HG02588 (cell line): ENCODE results near the gene TTC33.
A peak's percentile ranks its signal among the peaks of the same experiment; 100 is the strongest.
"Not testable (repeated sequence)": the region's sequence is repeated elsewhere in the genome, so short reads cannot be mapped to it uniquely, and the experiment has no call there.

Source experiments
- ATAC-seq: cut with Tn5 transposase; IDR thresholded peaks from one replicate; pipeline ENCODE4 v1.9.1; 2021; ENCODE audit warnings: mild to moderate bottlenecking, moderate library complexity; ENCODE audit not compliant: unreplicated experiment

The TTC33 gene, protein sequence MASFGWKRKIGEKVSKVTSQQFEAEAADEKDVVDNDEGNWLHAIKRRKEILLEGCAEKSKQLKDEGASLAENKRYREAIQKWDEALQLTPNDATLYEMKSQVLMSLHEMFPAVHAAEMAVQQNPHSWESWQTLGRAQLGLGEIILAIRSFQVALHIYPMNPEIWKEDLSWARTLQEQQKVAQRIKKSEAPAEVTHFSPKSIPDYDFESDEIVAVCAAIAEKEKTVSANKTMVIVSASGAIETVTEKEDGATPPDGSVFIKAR

DNA sequence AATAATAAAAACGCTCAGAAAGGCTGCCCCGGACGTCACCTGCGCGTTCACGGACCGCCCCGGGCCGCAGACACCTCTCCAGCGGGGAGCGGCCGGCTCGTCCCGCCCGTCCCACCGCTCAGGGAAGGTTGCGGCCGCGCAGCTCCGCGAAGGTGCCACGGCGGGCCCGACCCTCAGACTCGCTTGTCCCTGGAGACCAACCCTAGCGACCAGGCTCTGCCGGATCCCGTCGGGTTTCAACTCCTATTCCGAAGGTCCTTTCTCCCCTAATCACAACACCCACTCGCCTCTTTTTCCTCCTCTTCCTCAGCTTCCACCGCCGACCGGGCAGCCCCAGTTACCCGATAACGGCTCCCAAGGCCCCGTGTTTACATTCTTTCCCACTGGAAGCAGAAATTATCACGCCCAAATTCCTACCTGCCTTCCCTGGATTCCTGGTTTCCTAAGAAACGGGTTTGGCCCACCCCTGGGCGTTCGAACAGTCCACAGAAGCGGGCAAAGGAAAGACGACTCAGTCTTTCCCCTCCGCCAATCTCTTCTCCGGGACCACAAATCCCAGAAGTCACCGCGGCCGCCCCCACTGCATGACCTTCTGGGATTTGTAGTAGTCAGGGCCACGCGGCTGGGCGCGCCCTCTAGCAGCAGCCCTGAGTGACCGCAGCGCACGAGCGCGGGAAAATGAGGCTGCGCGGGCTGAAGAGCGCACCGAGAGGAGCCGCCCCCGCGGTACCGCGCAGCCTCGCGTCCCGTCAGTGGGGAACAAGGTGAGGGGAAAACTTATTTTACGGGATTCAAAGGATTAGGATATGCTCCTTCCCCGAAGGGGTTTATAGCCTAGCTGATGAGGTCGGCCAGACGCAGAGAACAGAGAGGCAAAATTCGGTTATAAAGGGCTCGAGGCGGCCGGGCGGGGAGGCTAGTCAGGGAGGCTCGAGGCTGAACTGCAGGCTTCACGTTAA lies at the start of gene TTC33:
TTC33 (minus strand) TSS at position 555 of the 959 bp plus-strand sequence. CDS start 8,943 bp downstream, outside the sequence.
- ATAC-seq, result peak; percentile 90

DNA sequence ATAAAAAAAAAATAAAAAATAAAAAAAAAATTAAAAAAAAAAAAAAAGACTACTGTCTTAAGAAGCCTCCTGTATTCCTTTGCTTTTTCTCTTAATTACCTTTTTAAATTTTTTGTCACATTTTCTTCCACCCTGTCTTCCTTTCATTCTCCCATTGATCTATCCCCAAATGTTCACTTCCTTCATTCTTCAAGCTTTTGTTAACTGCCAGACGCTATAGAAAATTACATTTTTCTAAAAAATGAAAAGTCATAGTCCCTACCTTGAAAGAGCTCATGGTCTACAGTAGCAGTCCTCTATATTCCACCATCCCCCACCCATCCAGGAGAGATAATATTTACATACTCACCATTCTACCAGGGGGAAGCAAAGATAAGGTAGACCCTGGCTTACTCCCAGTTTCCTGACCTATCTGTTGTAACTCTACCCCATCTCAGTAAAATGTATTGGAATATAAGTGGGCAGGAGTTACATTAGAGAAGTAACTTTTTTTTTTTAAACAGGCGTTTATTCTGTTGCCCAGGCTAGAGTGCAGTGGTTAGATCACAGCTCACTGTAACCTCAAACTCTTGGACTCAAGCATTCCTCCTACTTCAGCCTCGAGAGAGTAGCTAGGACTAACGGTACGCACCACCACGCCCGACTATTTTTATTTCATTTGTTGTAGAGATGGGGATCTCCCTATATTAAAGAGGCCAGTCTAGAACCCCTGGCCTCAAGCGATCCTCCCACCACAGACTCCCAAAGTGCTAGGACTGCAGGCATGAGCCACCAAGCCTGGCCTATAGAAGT lies 46.2 kb upstream of the TTC33 start:
- ATAC-seq, result no peak

DNA sequence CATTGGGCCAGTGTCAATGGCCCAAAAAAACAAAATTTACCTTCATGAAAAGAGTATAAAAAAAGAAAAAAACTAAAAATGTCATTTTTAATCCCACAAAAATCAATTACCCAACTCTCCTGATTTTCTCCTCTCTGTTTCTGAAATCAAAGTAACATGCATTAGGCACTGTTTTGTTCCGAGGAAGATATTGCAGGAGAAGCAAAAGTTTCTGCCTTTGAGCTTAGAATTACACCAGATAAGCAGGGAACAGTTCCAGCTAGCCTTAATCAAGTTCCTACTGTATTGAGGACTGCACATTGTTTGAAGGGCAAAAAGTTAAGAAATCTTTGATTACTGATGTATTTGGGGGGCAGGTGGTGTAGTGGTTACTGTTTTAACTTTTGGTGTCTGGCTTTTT lies 43.5 kb upstream of the TTC33 start:
- no peak for ATAC-seq

DNA sequence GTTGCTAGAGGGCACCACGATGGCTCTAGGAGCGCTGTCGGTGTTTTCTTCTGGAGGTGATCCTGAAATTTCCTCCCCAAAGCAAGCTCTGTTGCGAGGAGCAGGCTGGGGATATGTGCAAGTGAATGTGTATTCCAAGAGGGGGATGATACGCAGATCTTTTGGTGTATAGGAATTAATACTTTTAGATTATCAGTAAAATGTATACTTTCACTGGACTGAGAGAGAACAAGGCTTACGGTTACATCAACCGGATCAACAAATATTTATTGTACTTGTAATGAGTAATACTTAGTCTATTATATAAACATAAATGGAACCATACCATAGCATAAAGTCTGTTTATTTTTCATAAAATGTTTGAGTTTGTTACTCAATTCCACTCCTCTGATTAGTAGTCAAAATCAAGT lies 43.0 kb upstream of the TTC33 start:
- no peak for ATAC-seq

DNA sequence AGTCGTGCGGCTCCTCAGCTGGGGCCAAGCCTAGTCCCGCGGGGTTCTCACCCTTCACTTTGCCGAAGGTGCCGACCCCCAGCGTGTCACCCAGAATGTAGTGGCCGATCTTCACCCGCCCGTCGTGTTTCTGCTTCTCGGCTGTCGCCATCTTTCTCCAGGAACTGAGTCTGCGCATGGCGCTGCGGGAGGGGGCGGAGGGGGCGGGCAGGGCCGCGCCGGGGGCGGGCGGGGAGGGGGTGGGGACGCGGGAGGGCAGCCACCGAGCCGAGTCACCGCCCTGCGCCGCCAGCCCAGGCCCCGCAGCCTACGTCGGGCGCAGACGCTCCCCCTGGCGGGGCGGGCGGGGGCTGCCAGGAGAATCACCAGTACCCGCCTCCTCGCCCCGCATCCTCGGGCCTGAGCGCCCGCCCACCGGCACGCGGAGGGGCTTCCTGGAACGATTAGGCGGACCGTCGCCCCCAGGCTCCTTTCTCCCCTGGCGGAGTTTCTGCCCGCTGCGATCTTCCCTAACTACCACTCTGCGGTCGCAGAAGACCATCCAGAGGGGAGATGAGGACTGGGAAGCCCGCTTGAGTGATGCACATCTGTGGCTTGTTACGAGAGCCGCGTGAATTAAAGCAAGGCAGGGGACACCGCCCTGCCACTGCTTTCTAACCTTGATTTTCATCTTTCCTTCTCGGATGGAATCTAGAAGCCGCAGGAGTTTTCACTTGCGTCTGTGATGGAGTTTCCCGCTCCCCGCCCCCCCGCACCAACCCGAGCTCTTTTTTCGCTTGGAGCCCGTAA lies 42.4 kb upstream of the TTC33 start, which contains the start of gene PRKAA1:
PRKAA1 (minus strand) TSS at position 363 of the 789 bp plus-strand sequence; CDS start at position 178, 185 bp downstream.
- peak; percentile 97 for ATAC-seq

DNA sequence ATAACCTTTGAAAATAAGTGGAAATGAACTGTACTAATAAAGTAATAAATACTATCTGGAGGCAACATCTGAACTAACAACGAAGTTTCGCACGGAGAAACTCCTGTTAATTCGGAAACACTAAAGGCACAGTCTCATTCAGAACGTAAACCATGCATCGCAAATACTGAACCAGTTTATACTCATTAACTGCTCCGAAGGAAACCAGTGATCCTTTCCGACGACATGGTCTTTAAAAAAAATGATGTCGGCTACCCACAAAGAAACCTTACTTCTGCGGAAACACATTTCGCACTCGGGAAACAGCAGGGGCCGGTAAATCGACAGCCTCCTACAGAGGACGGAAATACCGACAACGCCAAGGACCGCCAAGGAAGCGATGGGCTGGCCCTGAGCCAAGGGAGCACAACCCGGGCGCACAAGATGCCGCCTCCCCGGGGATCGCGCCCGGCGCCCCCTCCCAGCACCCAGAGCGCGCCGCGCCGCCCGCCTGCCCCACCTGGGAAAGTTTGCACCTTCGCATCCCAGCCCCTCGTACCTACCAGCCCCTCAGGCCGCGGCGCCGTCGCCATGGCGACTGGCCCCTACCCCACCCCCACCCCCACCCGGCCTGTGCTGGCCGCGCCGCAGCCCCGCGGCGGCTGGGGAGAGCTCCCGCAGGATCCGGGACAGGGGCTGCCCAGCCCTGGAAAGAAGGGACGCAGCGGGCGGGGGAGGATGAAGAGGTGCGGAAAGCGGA lies 41.7 kb upstream of the TTC33 start:
- peak; percentile 37 for ATAC-seq

DNA sequence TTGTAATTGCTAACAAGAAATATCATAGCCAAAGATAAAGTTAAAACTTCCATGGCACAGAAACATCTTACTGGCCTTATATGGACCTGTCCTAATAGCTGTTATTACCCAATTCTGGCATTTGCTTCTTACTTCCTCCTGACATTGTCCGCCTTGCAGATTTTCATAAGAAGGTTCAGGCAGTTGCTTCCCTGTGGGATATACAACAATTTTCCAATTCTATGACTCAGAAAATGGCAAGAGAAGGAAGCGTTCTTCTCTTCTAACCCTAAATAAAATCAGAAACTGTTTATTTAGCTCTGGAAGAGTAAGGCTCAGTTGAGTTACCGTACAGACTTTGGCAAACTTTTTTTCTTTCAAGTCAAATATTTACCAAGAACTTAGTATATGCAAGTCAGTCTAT lies 40.7 kb upstream of the TTC33 start:
- no peak for ATAC-seq

DNA sequence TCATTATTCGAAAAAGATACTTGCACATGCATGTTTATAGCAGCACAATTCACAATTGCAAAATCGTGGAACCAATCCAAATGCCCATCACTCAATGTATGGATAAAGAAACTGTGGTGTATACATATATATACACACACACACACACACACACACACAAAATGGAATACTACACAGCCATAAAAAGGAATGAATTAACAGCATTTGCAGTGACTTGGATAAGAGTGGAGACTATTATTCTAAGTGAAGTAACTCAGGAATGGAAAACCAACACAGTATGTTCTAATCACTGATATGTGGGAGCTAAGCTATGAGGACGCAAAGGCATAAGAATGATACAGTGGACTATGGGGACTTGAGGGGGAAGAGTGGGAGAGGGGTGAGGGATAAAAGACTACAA lies 39.1 kb upstream of the TTC33 start:
- ATAC-seq, result not testable (repeated sequence)

DNA sequence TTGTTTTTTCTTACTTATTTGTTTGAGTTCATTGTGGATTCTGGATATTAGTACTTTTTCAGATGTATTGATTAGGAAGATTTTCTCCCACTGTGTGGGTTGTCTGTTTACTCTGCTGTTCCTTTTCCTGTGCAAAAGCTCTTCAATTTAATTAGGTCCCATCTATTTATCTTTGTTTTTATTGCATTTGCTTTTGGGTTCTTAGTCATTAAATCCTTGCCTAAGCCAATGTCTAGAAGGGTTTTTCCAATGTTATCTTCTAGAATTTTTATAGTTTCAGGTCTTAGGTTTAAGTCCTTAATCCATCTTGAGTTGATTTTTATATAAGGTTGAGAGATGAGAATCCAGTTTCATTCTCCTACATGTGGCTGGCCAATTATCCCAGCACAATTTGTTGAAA lies 38.6 kb upstream of the TTC33 start:
- ATAC-seq, result not testable (repeated sequence)

DNA sequence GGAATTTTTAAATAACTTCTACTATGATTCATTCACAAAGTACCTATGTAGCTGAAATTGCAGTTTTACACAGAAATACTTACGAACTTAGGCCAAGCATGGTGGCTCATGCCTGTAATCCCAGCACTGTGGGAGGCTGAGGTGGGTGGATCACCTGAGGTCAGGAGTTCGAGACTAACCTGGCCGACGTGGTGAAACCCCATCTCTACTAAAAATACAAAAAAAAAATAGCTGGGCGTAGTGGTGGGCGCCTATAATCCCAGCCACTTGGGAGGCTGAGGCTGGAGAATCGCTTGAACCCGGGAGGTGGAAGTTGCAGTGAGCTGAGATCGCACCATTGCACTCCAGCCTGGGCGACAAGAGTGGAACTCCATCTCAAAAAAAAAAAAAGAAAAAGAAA lies 36.9 kb upstream of the TTC33 start:
- not testable (repeated sequence) for ATAC-seq

DNA sequence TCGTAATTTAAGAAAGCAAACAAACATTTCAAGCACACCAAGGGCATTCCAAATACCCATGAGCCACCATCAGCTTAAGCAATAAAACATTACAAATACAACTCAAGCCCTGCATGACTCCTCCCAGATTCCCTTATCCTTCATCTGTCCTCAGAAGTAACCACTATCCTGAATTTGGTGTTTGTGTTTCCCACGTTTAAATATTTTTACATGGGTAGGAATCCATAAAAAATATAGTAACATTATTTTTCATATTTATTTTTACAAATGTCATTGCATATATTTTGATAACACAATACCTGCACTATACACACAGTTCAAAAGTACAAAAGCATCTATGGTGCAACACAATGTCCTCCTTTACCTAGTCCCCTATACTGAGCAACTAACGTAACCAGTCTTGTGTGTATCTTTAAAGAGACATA lies 36.0 kb upstream of the TTC33 start:
- no peak for ATAC-seq

DNA sequence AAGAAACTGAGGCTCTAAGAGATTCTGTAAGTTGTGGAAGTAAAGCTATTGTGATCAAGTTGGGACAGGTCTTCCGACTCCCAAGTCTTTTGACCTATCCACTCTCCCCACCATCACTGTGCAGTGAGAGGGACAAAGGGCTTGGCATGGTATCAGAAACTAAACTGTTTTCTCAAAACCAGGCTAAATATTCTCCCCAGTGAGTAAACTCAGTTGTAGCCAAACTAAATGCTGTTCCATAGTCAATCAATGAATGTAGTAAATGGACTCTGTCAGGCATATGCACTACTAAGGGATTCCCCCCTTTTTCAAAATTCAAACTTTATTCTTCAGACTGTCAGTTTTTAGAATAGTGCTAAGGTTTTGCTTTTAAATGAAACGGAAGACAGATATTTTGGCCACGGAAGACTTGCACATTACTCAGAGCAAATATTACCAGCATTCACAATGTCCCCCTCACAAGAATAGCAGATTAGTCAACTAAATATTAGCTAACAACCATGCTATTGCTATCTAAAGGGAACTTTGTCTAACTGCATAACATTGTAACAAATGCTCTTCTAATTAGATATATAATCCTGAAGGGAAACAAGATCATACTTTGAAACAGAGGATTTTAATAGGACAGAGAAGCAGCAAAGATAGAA lies 35.3 kb upstream of the TTC33 start:
- ATAC-seq, result no peak

DNA sequence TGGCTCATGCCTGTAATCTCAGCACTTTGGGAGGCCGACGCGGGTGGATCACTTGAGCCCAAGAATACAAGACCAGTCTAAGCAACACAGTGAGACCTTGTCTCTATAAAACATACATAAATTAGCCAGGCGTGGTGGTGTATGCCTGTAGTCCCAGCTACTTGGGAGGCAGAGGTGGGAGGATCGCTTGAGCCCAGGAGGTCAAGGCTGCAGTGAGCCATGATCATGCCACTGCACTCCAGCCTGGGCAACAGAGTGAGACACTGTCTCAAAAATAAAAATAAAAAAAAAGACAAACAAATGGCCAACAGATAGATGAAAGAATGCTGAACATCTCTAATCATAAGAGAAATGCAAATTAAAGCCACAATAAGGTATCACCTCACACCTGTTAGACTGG lies 33.2 kb upstream of the TTC33 start:
- ATAC-seq, result not testable (repeated sequence)

DNA sequence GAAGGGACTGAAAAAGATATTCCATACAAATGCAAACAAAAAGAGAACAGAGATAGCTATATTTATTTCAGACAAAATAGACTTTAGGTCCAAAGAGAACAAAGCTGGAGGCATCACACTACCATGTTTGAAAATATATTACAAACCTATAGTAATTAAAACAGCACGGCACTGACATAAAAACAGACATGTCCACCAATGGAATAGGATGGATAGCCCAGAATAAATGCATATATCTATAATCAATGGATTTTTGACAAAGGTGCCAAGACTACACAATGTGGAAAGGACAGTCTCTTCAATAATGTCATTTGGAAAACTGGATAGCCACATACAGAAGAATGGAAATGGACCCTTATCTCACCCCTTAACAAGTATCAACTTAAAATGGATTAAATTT lies 32.2 kb upstream of the TTC33 start:
- no peak for ATAC-seq

DNA sequence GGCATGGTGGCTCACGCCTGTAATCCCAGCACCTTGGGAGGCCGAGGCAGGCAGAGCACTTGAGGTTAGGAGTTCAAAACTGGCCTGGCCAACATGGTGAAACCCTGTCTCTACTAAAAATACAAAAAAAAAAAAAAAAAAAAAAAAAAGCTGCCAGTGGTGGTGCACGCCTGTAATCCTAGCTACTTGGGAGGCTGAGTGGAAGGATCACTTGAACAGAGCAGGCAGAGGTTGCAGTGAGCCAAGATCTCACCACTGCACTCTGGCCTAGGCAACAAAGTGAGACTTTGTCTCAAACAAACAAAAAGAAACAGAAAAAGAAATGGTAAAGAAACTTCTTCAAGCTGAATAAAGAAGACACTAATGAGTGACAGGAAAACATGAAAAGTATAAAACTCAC lies 30.9 kb upstream of the TTC33 start:
- not testable (repeated sequence) for ATAC-seq

DNA sequence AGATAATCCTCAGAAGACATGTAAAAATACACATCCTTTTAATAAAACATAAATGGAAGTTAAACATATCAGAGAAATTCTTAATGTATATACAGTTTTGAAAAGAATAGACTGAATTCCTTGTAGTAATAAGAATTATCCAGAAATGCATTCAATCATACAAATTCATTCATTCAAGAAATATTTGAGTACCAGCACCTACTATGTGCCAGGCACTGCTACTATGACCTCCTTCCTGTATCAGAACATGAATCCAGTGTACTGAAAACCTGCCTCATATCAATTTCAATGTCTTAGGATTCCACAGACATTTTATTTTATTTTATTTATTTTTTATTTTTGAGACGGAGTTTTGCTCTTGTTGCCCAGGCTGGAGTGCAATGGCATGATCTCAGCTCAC lies 29.2 kb upstream of the TTC33 start:
- no peak for ATAC-seq

DNA sequence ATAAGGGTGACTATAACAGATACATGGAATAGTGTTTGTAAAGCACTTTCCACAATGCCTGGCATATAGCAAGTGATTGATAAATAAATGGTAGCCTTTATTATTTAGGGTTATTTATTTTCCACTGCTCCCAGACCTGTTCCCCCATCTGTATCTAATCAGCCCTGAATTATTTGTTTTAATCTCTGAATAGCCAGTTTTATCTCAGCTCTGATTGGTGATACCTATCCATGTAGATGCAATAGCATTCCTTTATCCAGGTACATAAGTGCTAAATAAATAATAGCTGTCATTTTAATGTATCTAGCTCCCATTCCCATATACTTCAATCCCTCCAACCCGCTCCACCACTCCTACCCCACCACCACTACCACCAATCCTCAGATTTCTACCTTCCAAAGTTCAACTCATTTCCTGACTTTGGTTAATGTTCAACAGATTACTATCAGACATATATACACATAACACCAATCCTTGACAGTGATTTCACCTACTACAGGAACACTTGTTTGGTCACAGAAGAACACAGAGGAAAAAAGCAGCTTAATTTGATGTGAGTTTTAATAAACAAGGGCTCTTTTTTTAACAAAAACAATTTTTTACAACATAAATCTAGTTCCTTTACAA lies 28.4 kb upstream of the TTC33 start:
- ATAC-seq, result no peak

DNA sequence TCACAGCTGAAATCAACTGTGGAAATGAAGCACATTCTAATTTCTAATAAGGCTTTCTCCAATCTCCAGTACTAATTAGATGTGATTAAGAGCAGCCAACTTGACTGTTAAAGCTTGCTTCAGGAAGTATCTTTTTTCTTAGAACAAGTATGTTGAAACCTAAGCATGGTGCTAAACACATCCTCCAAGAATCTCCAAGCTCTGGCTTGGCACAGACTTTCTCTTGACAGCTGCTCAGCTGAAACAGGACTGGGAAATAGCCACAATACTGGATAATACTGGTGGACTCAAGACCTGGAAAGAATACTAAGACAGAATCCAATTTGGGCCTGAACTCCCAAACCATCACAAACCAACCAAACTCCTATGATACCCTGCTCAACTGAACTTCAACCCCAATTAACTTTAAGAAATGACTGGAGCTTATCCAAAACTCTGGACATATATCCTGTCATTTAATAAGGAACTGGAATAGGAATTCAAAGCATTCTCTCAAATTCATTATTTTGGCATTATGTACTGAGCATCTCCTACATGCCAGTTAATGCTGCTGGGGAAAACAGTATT lies 26.2 kb upstream of the TTC33 start:
- ATAC-seq, result no peak
